Mesenchymal stem cell (in vitro differentiated cells and primary cell): ENCODE data around the gene PRAC1.

Experiments
- DNase-seq: peaks from one replicate; pipeline ENCODE4 v3.0.0-alpha.2; 2013
- H2AFZ ChIP-seq: one replicate; pipeline ENCODE4 v1.6.1; 2013; ENCODE audit warnings: low read depth, mild to moderate bottlenecking, control low read depth, inconsistent platforms, low read length, moderate library complexity
- H2AK5ac ChIP-seq: 2 replicates; pipeline ENCODE4 v1.6.1; 2013; ENCODE audit warnings: low read length, moderate library complexity, mild to moderate bottlenecking, inconsistent platforms; ENCODE audit not compliant: severe bottlenecking
- H2BK120ac ChIP-seq: one replicate; pipeline ENCODE4 v1.6.1; 2013; ENCODE audit warnings: low read depth, mild to moderate bottlenecking, inconsistent platforms, low read length, moderate library complexity
- H2BK12ac ChIP-seq, 2 experiments: one replicate each; pipeline ENCODE4 v1.6.1; 2013; ENCODE audit warnings: inconsistent platforms in 2 of 2, low read length in 2 of 2, mild to moderate bottlenecking in 2 of 2, moderate library complexity in 2 of 2, control low read depth in 1 of 2
- H2BK15ac ChIP-seq: one replicate; pipeline ENCODE4 v1.6.1; 2013; ENCODE audit warnings: mild to moderate bottlenecking, low read depth, inconsistent platforms; ENCODE audit not compliant: poor library complexity, severe bottlenecking
- H2BK5ac ChIP-seq: 2 replicates; pipeline ENCODE4 v1.6.1; 2013; ENCODE audit warnings: low read depth, mild to moderate bottlenecking, low read length, control low read depth, inconsistent platforms; ENCODE audit not compliant: poor library complexity, severe bottlenecking
- H3K14ac ChIP-seq, 2 experiments: one replicate each; pipeline ENCODE4 v1.6.1; 2013; ENCODE audit warnings: inconsistent platforms in 2 of 2, low read length in 2 of 2, control low read depth in 1 of 2, mild to moderate bottlenecking in 1 of 2, moderate library complexity in 1 of 2
- H3K18ac ChIP-seq, 2 experiments: one replicate each; pipeline ENCODE4 v1.6.1; 2013; ENCODE audit warnings: inconsistent platforms in 2 of 2, low read length in 2 of 2, control low read depth in 1 of 2, low read depth in 1 of 2, mild to moderate bottlenecking in 1 of 2
- H3K23ac ChIP-seq, 2 experiments: one replicate each; pipeline ENCODE4 v1.6.1; 2013; ENCODE audit warnings: inconsistent platforms in 2 of 2, low read length in 2 of 2, mild to moderate bottlenecking in 2 of 2, moderate library complexity in 2 of 2, control low read depth in 1 of 2
- H3K27ac ChIP-seq: 2 replicates; pipeline ENCODE4 v1.5.1; 2013; ENCODE audit warnings: mild to moderate bottlenecking, moderate library complexity, low read length, control low read depth, inconsistent platforms; ENCODE audit not compliant: poor library complexity, severe bottlenecking
- H3K27me3 ChIP-seq, 2 experiments: 2 replicates each; pipeline versions ENCODE4 v1.6.1 to v1.7.0; 2013; ENCODE audit warnings: low read length in 2 of 2, mild to moderate bottlenecking in 2 of 2, moderate library complexity in 2 of 2, control low read depth in 1 of 2, inconsistent platforms in 1 of 2; ENCODE audit not compliant: control insufficient read depth in 1 of 2, insufficient read depth in 1 of 2
- H3K36me3 ChIP-seq, 2 experiments: 2 replicates each; pipeline versions ENCODE4 v1.6.1 to v1.7.0; 2013; ENCODE audit warnings: low read length in 2 of 2, control low read depth in 1 of 2, inconsistent platforms in 1 of 2, low read depth in 1 of 2, mild to moderate bottlenecking in 1 of 2; ENCODE audit not compliant: insufficient read depth in 2 of 2, control insufficient read depth in 1 of 2
- H3K4ac ChIP-seq, 2 experiments: one replicate each; pipeline ENCODE4 v1.6.1; 2013; ENCODE audit warnings: inconsistent platforms in 2 of 2, low read length in 2 of 2, mild to moderate bottlenecking in 2 of 2, moderate library complexity in 2 of 2, control low read depth in 1 of 2, low read depth in 1 of 2
- H3K4me1 ChIP-seq: 2 replicates; pipeline ENCODE4 v1.6.1; 2013; ENCODE audit warnings: low read depth, low read length, control low read depth; ENCODE audit not compliant: control insufficient read depth, insufficient read depth
- H3K4me2 ChIP-seq: 2 replicates; pipeline ENCODE4 v1.6.1; 2013; ENCODE audit warnings: low read length, mild to moderate bottlenecking, inconsistent platforms; ENCODE audit not compliant: poor library complexity, severe bottlenecking
- H3K4me3 ChIP-seq, 2 experiments: 2 replicates each; pipeline versions ENCODE4 v1.5.1 to v1.7.0; 2013; ENCODE audit warnings: low read length in 2 of 2, mild to moderate bottlenecking in 2 of 2, control low read depth in 1 of 2, low read depth in 1 of 2; ENCODE audit not compliant: insufficient read depth in 1 of 2
- H3K79me1 ChIP-seq: replicated peaks from 2 replicates; pipeline ENCODE4 v1.6.1; 2013; ENCODE audit warnings: mild to moderate bottlenecking, control low read depth, low read length, inconsistent platforms; ENCODE audit not compliant: poor library complexity, severe bottlenecking
- H3K9ac ChIP-seq: 2 replicates; pipeline ENCODE4 v1.7.0; 2013; ENCODE audit warnings: mild to moderate bottlenecking, low read length, moderate library complexity
- H3K9me3 ChIP-seq: 2 replicates; pipeline ENCODE4 v1.7.0; 2013; ENCODE audit warnings: mild to moderate bottlenecking, low read length; ENCODE audit not compliant: control insufficient read depth
- H4K8ac ChIP-seq: one replicate; pipeline ENCODE4 v1.6.1; 2013; ENCODE audit warnings: inconsistent platforms, mild to moderate bottlenecking, low read length, moderate library complexity
- H4K91ac ChIP-seq: one replicate; pipeline ENCODE4 v1.6.1; 2013; ENCODE audit warnings: mild to moderate bottlenecking, low read length, inconsistent platforms
- WGBS: methylation state at CpG from one replicate; pipeline ENCODE4 v1.1.7; 2013; ENCODE audit warnings: mixed read lengths; 5-methylcytosine and 5-hydroxymethylcytosine counted together

Gene PRAC1

GRCh38 chr17:48692049-48692448 is 30.3 kb downstream of the PRAC1 start:
- no peaks in the 10 kb centered on the region for H3K4me1 ChIP-seq
- H3K4me2 ChIP-seq: no peak overlapping the region
- no peak overlapping the region for H3K23ac ChIP-seq
- no peak overlapping the region for H3K27ac ChIP-seq
- no peak overlapping the region for H3K9ac ChIP-seq
- H2AFZ ChIP-seq: no peak overlapping the region
- H3K4me3 ChIP-seq: no peak overlapping the region
- H3K36me3 ChIP-seq: no peaks in the 10 kb centered on the region
- no peak overlapping the region for H3K4ac ChIP-seq
- no peak overlapping the region for H2BK12ac ChIP-seq
- H2BK15ac ChIP-seq: no peak overlapping the region
- DNase-seq: no peak
- H3K18ac ChIP-seq: no peak overlapping the region
- no peak overlapping the region for H2AK5ac ChIP-seq
- H4K91ac ChIP-seq: no peak overlapping the region
- H3K79me1 ChIP-seq: no peaks in the 10 kb centered on the region
- H2BK120ac ChIP-seq: no peak overlapping the region
- H4K8ac ChIP-seq: no peak overlapping the region
- peaks cover 14 to 47% of the 10 kb centered on the region in 2 experiments for H3K27me3 ChIP-seq
- H2BK5ac ChIP-seq: no peak overlapping the region
- no peak overlapping the region for H3K14ac ChIP-seq
- H3K9me3 ChIP-seq: no peaks in the 10 kb centered on the region
- WGBS: no CpG with 5 or more reads among the region's 1 CpG

DNA sequence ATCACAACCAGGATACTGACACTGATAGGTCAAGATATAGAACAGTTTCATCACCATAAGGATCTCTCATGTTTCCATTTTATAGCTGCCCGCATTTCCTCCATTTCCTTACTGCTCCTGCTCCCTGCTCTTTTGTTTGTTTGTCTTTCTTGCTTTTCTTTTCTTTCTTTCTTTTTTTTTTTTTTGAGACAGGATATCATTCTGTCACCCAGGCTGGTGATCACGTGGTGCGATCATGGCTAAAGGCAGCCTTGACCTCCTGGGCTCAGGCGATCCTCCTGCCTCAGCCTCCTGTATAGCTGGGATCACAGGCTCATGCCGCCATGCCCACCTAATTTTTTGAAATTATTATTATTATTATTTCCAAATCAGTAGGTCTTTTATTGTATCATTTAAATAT is 31.7 kb downstream of the PRAC1 start:
- H3K23ac ChIP-seq: no peak overlapping the region
- no peaks in the 10 kb centered on the region for H3K9me3 ChIP-seq
- H4K91ac ChIP-seq: no peak overlapping the region
- 84% methylated on average over 3 of the region's 5 CpGs for WGBS
- peaks cover 17 to 40% of the 10 kb centered on the region in 2 experiments for H3K27me3 ChIP-seq
- no peaks in the 10 kb centered on the region for H3K36me3 ChIP-seq
- no peak overlapping the region for H3K4ac ChIP-seq
- no peak overlapping the region for H3K4me2 ChIP-seq
- no peak overlapping the region for H2AFZ ChIP-seq
- no peak overlapping the region for H2BK15ac ChIP-seq
- H3K79me1 ChIP-seq: no peaks in the 10 kb centered on the region
- no peak for DNase-seq
- H3K4me1 ChIP-seq: no peaks in the 10 kb centered on the region
- H3K18ac ChIP-seq: no peak overlapping the region
- H3K14ac ChIP-seq: no peak overlapping the region
- no peak overlapping the region for H2AK5ac ChIP-seq
- no peak overlapping the region for H3K4me3 ChIP-seq
- H4K8ac ChIP-seq: no peak overlapping the region
- no peak overlapping the region for H3K9ac ChIP-seq
- no peak overlapping the region for H2BK5ac ChIP-seq
- H2BK120ac ChIP-seq: no peak overlapping the region
- no peak overlapping the region for H3K27ac ChIP-seq
- H2BK12ac ChIP-seq: no peak overlapping the region

GRCh38 chr17:48681609-48682008 is 40.7 kb downstream of the PRAC1 start:
- no peak overlapping the region for H3K27ac ChIP-seq
- H2BK12ac ChIP-seq: no peak overlapping the region
- no peak overlapping the region for H3K14ac ChIP-seq
- H3K36me3 ChIP-seq: no peaks in the 10 kb centered on the region
- H2AFZ ChIP-seq: no peak overlapping the region
- H3K4me3 ChIP-seq: no peak overlapping the region
- no peak overlapping the region for H3K4me2 ChIP-seq
- no peak overlapping the region for H2BK120ac ChIP-seq
- 100% methylated on average over 1 of the region's 1 CpG for WGBS
- H4K8ac ChIP-seq: no peak overlapping the region
- H3K4me1 ChIP-seq: peaks cover 5% of the 10 kb centered on the region
- H3K4ac ChIP-seq: no peak overlapping the region
- H3K18ac ChIP-seq: no peak overlapping the region
- no peak for DNase-seq
- H3K23ac ChIP-seq: no peak overlapping the region
- no peak overlapping the region for H2AK5ac ChIP-seq
- no peak overlapping the region for H2BK5ac ChIP-seq
- H3K9me3 ChIP-seq: no peaks in the 10 kb centered on the region
- peaks cover 67 to 81% of the 10 kb centered on the region in 2 experiments for H3K27me3 ChIP-seq
- no peak overlapping the region for H4K91ac ChIP-seq
- no peak overlapping the region for H3K9ac ChIP-seq
- H2BK15ac ChIP-seq: no peak overlapping the region
- no peaks in the 10 kb centered on the region for H3K79me1 ChIP-seq

DNA sequence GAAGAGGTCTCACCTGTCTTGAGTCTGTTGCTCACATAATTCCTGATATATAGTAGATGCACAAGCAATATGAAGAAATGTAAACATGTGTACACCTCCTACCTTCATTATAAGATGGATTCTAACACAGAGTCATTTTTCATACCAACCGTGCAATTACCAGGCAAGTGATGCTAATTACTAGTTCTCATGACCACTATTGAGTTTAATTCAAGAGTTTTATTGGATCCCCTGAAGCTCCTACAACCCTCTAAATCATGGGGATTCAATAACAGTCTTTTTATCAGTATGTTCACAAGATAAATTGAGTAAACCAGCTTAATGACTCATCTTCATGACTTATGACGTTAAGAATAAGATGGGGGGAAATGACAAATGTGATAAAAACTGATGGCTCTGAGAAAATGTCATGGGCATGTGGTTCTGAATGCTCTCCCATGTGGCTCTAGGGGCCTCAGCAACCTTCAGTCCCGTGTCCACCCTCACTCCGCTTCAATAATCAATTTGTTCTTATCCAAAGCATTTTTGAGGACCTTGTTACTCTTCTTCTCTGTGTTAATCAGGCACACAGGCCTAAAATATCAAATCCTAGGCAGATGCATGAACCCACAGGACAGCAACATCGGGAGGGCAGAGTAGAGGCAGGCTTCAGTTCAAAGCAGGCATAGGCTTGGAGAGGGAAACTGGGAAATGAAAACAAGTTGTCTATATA is 42.8 kb downstream of the PRAC1 start:
- Histone ChIP-seq H3K4me1 (peaks cover 5% of the 10 kb centered on the region), H3K9me3 (no peaks in the 10 kb centered on the region), H2BK120ac (no peak overlapping the region), H4K91ac (no peak overlapping the region), H3K23ac (no peak overlapping the region), H2AK5ac (no peak overlapping the region), H2BK12ac (no peak overlapping the region), H2BK15ac (no peak overlapping the region), H3K79me1 (no peaks in the 10 kb centered on the region), H3K4ac (no peak overlapping the region), H3K27me3 (peaks cover 66 to 91% of the 10 kb centered on the region in 2 experiments), H4K8ac (no peak overlapping the region), H3K14ac (no peak overlapping the region), H3K18ac (no peak overlapping the region), H2BK5ac (no peak overlapping the region), H2AFZ (no peak overlapping the region), H3K9ac (no peak overlapping the region), H3K4me3 (no peak overlapping the region), H3K27ac (no peak overlapping the region), H3K36me3 (no peaks in the 10 kb centered on the region), H3K4me2 (no peak overlapping the region)
- DNase-seq: peak; percentile 31
- WGBS: 84% methylated on average over 4 of the region's 5 CpGs
